Activated naive CD4-positive, alpha-beta T cell (primary cell): ENCODE measurements around the gene HEXD.
"Not testable (repeated sequence)": the region's sequence is repeated elsewhere in the genome, so short reads cannot be mapped to it uniquely, and the experiment has no call there.

Experiments
- DNase-seq, 4 experiments: peaks; one replicate each; lab custom pipeline; 2025; lab: John Stamatoyannopoulos, UW

HEXD gene

GRCh38 chr17:82440991-82441627 lies 23.0 kb downstream of the HEXD start:
- DNase-seq = no peak

GRCh38 chr17:82441691-82442487 lies 23.7 kb downstream of the HEXD start:
- DNase-seq = no peak

GRCh38 chr17:82442643-82443464 lies 24.7 kb downstream of the HEXD start:
- DNase-seq = no peak

- DNase-seq = no peak
These were observed 25.5 kb downstream of the HEXD start for GRCh38 chr17:82443465-82444283.

- DNase-seq = no peak
These were observed 26.2 kb downstream of the HEXD start for GRCh38 chr17:82444284-82444893.

GRCh38 chr17:82444941-82445521 lies 26.9 kb downstream of the HEXD start:
- no peak for DNase-seq

- no peak for DNase-seq
These were observed 27.4 kb downstream of the HEXD start for GRCh38 chr17:82445542-82445941.

- no peak for DNase-seq
These were observed 28.0 kb downstream of the HEXD start for GRCh38 chr17:82446124-82446523.

GRCh38 chr17:82446649-82447048 lies 28.5 kb downstream of the HEXD start:
- DNase-seq = no peak

- DNase-seq = no peak
These were observed 29.7 kb downstream of the HEXD start for GRCh38 chr17:82447876-82448275.

- DNase-seq = peak in 3 of 4 experiments; percentile 42 to 64 (median 58)
These were observed 31.2 kb downstream of the HEXD start for GRCh38 chr17:82449131-82449882.

- peak in 2 of 4 experiments; percentile 29 to 46 for DNase-seq
These were observed 31.8 kb downstream of the HEXD start for GRCh38 chr17:82449883-82450356.

- peak; percentile 81 to 97 (median 91) for DNase-seq
These were observed 32.4 kb downstream of the HEXD start, which contains the start of gene CYBC1 for GRCh38 chr17:82450357-82451106. TSS of gene CYBC1 (minus strand) at chr17:82450752. CDS start at chr17:82449254, 1,498 bp downstream.

- DNase-seq = no peak
These were observed 34.0 kb downstream of the HEXD start for GRCh38 chr17:82452162-82452561.

GRCh38 chr17:82453151-82453550 lies 35.0 kb downstream of the HEXD start:
- DNase-seq = not testable (repeated sequence)

- DNase-seq = not testable (repeated sequence)
These were observed 35.6 kb downstream of the HEXD start for GRCh38 chr17:82453706-82454105.

- no peak for DNase-seq
These were observed 39.2 kb downstream of the HEXD start for GRCh38 chr17:82457073-82457928.

GRCh38 chr17:82457929-82458178 lies 39.7 kb downstream of the HEXD start:
- no peak for DNase-seq
